Measurements from ENCODE around the gene DNAH9. TPM values are rescaled to one million over a fixed set of nuclear protein-coding genes. Genes with fewer than 3 reads are reported as not detected.

The DNAH9 gene, protein sequence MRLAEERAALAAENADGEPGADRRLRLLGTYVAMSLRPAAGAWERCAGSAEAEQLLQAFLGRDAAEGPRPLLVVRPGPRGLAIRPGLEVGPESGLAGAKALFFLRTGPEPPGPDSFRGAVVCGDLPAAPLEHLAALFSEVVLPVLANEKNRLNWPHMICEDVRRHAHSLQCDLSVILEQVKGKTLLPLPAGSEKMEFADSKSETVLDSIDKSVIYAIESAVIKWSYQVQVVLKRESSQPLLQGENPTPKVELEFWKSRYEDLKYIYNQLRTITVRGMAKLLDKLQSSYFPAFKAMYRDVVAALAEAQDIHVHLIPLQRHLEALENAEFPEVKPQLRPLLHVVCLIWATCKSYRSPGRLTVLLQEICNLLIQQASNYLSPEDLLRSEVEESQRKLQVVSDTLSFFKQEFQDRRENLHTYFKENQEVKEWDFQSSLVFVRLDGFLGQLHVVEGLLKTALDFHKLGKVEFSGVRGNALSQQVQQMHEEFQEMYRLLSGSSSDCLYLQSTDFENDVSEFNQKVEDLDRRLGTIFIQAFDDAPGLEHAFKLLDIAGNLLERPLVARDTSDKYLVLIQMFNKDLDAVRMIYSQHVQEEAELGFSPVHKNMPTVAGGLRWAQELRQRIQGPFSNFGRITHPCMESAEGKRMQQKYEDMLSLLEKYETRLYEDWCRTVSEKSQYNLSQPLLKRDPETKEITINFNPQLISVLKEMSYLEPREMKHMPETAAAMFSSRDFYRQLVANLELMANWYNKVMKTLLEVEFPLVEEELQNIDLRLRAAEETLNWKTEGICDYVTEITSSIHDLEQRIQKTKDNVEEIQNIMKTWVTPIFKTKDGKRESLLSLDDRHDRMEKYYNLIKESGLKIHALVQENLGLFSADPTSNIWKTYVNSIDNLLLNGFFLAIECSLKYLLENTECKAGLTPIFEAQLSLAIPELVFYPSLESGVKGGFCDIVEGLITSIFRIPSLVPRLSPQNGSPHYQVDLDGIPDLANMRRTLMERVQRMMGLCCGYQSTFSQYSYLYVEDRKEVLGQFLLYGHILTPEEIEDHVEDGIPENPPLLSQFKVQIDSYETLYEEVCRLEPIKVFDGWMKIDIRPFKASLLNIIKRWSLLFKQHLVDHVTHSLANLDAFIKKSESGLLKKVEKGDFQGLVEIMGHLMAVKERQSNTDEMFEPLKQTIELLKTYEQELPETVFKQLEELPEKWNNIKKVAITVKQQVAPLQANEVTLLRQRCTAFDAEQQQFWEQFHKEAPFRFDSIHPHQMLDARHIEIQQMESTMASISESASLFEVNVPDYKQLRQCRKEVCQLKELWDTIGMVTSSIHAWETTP (N-terminal part only)
- polyA plus RNA-seq (2012; ENCODE audit: low read depth, missing spikeins): not detected

DNA sequence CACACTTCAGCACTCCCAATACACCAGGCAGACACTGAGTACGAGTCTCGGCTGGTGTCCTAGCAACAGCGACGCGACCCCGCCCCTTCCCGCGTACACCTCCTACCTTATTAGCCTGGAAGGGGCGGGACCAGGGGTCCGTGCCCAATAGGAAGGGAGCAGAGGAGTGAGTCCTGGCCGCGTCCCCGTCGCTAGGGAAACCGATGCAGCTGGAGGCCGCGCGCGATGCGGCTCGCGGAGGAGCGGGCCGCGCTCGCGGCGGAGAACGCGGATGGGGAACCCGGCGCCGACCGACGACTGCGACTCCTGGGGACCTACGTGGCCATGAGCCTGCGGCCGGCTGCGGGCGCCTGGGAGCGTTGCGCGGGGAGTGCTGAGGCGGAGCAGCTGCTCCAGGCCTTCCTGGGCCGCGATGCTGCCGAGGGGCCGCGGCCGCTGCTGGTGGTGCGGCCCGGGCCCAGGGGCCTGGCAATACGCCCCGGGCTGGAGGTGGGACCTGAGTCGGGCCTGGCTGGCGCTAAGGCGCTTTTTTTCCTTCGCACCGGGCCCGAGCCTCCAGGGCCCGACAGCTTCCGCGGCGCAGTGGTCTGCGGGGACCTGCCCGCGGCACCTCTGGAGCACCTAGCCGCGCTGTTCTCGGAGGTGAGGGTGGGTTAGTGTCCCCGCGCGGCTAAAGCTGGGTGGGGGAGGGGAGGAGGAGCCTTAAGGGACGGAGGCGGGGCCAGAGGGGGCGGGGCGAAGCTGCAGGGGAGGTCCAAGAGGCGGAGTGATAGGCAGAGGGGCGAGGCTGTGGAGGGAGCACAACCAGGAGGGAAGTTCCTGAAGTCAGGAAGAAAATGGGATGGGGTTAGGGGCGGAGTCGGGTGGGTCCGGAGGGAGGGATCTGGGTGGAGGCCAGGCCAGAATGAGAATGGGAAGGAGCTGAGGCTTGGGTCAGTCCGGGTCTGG is at the start of gene DNAH9:
TSS of gene DNAH9 (plus strand) at position 197 of the 948 bp plus-strand sequence. CDS start at position 226, 29 bp downstream.
- no peak for TF ChIP-seq POLR2A (IDR thresholded peaks at IDR 0.05; ENCODE audit: low read depth, low read length)
- TF ChIP-seq PAX5 (IDR thresholded peaks at IDR 0.05; ENCODE audit: insufficient read depth, low read length, severe bottlenecking): no peak
- TF ChIP-seq SPI1 (IDR thresholded peaks at IDR 0.05; ENCODE audit: low read depth, low read length): no peak
- TF ChIP-seq POLR2AphosphoS5 (IDR thresholded peaks at IDR 0.05; ENCODE audit: low read depth, low read length): no peak
- TF ChIP-seq POU2F2 (IDR thresholded peaks at IDR 0.05; ENCODE audit: low read depth, low read length): no peak
- no peak for TF ChIP-seq TAF1 (IDR thresholded peaks at IDR 0.05; ENCODE audit: low read depth, low read length)
- FAIRE-seq (no peak), DNase-seq (ENCODE audit: insufficient read length, low spot score) (peak; percentile 5)

DNA sequence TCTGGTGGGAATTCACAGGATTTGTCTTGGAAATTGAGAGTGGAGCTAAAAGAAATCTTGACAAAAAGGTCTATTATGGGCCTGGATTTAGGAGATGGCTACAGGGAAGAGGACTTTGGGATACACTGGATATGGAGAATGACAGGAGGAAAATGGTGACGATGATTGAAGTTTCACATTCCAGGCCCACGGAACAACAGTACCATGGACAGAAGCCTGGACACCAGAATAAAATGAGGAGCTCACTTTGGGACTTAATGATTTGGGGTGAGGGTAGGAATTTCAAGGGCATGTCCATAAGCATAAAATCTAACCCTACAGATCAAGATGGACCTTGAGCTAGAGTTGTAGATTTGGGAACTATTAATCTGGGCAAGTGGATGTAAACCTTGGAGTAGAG is 47.8 kb upstream of the DNAH9 start:
- FAIRE-seq (no peak), DNase-seq (ENCODE audit: insufficient read length, low spot score) (no peak)
- TF ChIP-seq POLR2A (IDR thresholded peaks at IDR 0.05; ENCODE audit: low read depth, low read length) (no peak), PAX5 (IDR thresholded peaks at IDR 0.05; ENCODE audit: insufficient read depth, low read length, severe bottlenecking) (no peak), TAF1 (IDR thresholded peaks at IDR 0.05; ENCODE audit: low read depth, low read length) (no peak), POU2F2 (IDR thresholded peaks at IDR 0.05; ENCODE audit: low read depth, low read length) (no peak), POLR2AphosphoS5 (IDR thresholded peaks at IDR 0.05; ENCODE audit: low read depth, low read length) (no peak), SPI1 (IDR thresholded peaks at IDR 0.05; ENCODE audit: low read depth, low read length) (no peak)

DNA sequence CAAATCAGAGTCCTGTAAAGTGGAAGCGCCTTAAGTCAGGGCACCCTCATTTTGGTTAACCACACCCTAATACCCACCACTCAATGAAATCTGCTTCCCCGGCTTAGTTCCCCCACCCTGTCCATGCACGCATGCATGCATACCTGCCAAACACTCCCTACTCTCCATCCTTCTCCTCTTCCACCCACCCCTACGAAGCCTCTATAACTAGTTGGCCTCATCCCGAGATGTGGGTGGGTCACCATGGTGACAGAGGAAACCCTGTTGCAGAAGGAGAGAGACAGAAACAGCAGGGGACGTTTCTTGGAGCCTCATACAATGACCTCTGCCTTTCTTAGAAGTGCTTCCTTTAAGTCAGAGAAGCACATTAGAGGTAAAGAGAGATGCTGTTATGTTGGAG is 46.8 kb upstream of the DNAH9 start:
- DNase-seq (ENCODE audit: insufficient read length, low spot score) (no peak), FAIRE-seq (no peak)
- no peak for TF ChIP-seq SPI1 (IDR thresholded peaks at IDR 0.05; ENCODE audit: low read depth, low read length)
- no peak for TF ChIP-seq TAF1 (IDR thresholded peaks at IDR 0.05; ENCODE audit: low read depth, low read length)
- no peak for TF ChIP-seq POLR2A (IDR thresholded peaks at IDR 0.05; ENCODE audit: low read depth, low read length)

DNA sequence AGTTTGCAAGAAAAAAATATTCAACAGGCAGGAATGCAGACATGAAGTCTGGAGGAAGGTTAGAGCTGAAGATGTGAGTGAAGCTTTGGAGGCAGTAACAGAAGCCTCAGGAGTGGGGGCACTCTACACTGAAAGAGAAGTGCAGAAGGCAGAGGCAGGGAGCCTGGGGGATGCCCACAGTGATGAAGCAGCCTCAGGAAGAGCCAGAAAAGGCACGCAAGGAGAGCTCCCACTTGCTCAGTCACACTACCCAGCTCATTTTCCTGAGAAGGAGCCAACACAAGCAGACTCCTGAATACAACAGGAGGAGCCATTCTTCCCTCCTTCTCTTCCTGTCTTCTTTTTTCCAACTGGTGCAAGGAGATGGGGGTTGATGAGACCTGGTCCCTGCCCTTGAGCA is 45.1 kb upstream of the DNAH9 start:
- FAIRE-seq: no peak
- no peak for TF ChIP-seq SPI1 (IDR thresholded peaks at IDR 0.05; ENCODE audit: low read depth, low read length)
- no peak for TF ChIP-seq POLR2A (IDR thresholded peaks at IDR 0.05; ENCODE audit: low read depth, low read length)
- TF ChIP-seq PAX5 (IDR thresholded peaks at IDR 0.05; ENCODE audit: insufficient read depth, low read length, severe bottlenecking): no peak
- TF ChIP-seq POLR2AphosphoS5 (IDR thresholded peaks at IDR 0.05; ENCODE audit: low read depth, low read length): no peak
- TF ChIP-seq POU2F2 (IDR thresholded peaks at IDR 0.05; ENCODE audit: low read depth, low read length): no peak
- no peak for TF ChIP-seq TAF1 (IDR thresholded peaks at IDR 0.05; ENCODE audit: low read depth, low read length)
- no peak for DNase-seq (ENCODE audit: insufficient read length, low spot score)

DNA sequence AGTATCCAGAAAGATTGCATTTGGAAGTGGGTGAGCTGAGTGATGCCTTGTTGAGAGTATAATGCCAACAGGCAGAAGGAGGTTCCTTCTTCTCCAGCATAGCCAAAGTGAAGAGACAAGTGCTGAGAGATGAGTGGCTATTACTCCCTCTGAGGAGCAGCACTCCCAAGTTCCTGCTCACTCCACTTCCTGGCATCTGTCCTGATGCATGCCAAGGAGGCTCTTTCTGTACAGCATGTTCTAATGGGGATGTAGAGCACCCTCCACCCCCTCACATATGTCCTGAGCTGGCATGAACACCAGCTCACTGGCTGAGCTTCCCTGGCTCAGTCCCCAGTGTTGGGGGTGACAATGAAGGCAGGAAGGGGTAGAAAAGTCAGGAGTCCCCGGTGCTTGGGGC is 44.2 kb upstream of the DNAH9 start:
- FAIRE-seq (no peak), DNase-seq (ENCODE audit: insufficient read length, low spot score) (no peak)
- no peak for TF ChIP-seq PAX5 (IDR thresholded peaks at IDR 0.05; ENCODE audit: insufficient read depth, low read length, severe bottlenecking)
- TF ChIP-seq SPI1 (IDR thresholded peaks at IDR 0.05; ENCODE audit: low read depth, low read length): no peak
- no peak for TF ChIP-seq POLR2AphosphoS5 (IDR thresholded peaks at IDR 0.05; ENCODE audit: low read depth, low read length)
- no peak for TF ChIP-seq TAF1 (IDR thresholded peaks at IDR 0.05; ENCODE audit: low read depth, low read length)
- TF ChIP-seq POU2F2 (IDR thresholded peaks at IDR 0.05; ENCODE audit: low read depth, low read length): no peak
- TF ChIP-seq POLR2A (IDR thresholded peaks at IDR 0.05; ENCODE audit: low read depth, low read length): no peak

DNA sequence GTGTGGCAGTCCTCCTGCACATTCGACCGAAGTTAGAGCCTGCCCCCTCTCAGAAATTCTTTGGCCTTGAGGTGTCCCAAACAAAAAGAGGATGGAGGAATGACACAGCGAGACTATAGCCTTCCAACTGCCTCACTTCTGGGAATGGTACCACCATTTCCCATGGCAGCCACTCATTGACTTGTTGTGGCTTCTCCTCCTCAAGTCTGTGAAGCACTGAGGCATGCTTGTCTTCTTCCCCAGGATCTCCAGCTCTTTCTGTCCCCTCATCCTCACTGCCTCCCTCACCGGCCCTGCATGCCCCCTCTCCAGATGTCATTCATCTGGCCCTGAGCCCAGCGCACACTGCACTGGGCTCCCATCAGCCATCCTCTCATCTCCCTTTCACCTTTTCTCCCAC is 43.7 kb upstream of the DNAH9 start:
- TF ChIP-seq POLR2A (IDR thresholded peaks at IDR 0.05; ENCODE audit: low read depth, low read length): no peak
- no peak for TF ChIP-seq PAX5 (IDR thresholded peaks at IDR 0.05; ENCODE audit: insufficient read depth, low read length, severe bottlenecking)
- TF ChIP-seq SPI1 (IDR thresholded peaks at IDR 0.05; ENCODE audit: low read depth, low read length): no peak
- TF ChIP-seq POU2F2 (IDR thresholded peaks at IDR 0.05; ENCODE audit: low read depth, low read length): no peak
- TF ChIP-seq POLR2AphosphoS5 (IDR thresholded peaks at IDR 0.05; ENCODE audit: low read depth, low read length): no peak
- TF ChIP-seq TAF1 (IDR thresholded peaks at IDR 0.05; ENCODE audit: low read depth, low read length): no peak
- DNase-seq (ENCODE audit: insufficient read length, low spot score) (no peak), FAIRE-seq (no peak)

DNA sequence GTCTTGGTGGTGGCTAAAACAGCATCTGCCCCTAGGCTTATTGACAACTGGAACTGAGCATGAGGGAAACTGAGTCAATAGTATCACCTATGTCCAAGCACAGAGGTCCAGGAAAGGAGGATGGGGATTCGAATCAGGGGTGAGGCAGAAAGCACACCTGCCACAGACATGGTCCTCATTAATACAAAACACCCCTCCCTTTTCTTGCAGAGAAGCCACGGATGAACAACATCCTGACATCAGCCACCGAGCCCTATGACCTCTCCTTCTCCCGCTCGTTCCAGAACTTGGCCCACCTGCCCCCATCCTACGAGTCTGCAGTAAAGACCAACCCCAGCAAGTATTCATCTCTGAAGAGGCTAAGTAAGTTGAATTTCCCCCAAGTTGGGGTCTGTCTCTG is 42.7 kb upstream of the DNAH9 start:
- FAIRE-seq: no peak
- TF ChIP-seq TAF1 (IDR thresholded peaks at IDR 0.05; ENCODE audit: low read depth, low read length) (no peak), POLR2A (IDR thresholded peaks at IDR 0.05; ENCODE audit: low read depth, low read length) (no peak), POLR2AphosphoS5 (IDR thresholded peaks at IDR 0.05; ENCODE audit: low read depth, low read length) (no peak), SPI1 (IDR thresholded peaks at IDR 0.05; ENCODE audit: low read depth, low read length) (no peak), PAX5 (IDR thresholded peaks at IDR 0.05; ENCODE audit: insufficient read depth, low read length, severe bottlenecking) (no peak), POU2F2 (IDR thresholded peaks at IDR 0.05; ENCODE audit: low read depth, low read length) (no peak)
- DNase-seq (ENCODE audit: insufficient read length, low spot score): no peak

Data from GM12891 (cell line).